ENCODE measurements around the gene PPM1N. TPM values are rescaled to one million over a fixed set of nuclear protein-coding genes. Genes with fewer than 3 reads are reported as not detected.
A peak's percentile ranks its signal among the peaks of the same experiment; 100 is the strongest.

The PPM1N gene
- total and polyA plus RNA-seq, 7 donors, result 0.29 to 0.90 (median 0.46) TPM; not detected in 3

GRCh38 chr19:45497791-45498190 is 452 bp upstream of the PPM1N start:
- no peak for TF ChIP-seq CTCF (IDR thresholded peaks at IDR 0.05)
- no peak for ATAC-seq
- Histone ChIP-seq H3K4me1 (peaks cover 14% of the 10 kb centered on the region), H3K27ac (no peak overlapping the region), H3K4me3 (no peak overlapping the region), H3K36me3 (ENCODE audit: insufficient read depth in 1 of 2, low read depth in 1 of 2) (no peaks in the 10 kb centered on the region), H3K27me3 (ENCODE audit: insufficient read depth in 3 of 3, low read length in 2 of 3) (peaks cover 0 to 43% (median 2%) of the 10 kb centered on the region in 3 donors), H3K9me3 (no peaks in the 10 kb centered on the region)
- 23 to 29% (median 27%) methylated on average over 16 of the region's 16 CpGs for WGBS, 3 donors
- DNase-seq, result no peak
- intact Hi-C loops (cut with DNase I), result loop anchor here (5.0 to 10.0 kb wide), 2 partner anchors 170 to 173 kb away; partner anchors contain the start of gene CKM (in 1 of the 2)

- intact Hi-C loops (cut with DNase I), result loop anchor here (1.0 to 10.0 kb wide), 3 partner anchors 20 to 175 kb away; partner anchors contain the start of gene CKM (in 1 of the 2)
- Histone ChIP-seq H3K27ac (no peak overlapping the region), H3K4me3 (peak overlapping the region; percentile 39), H3K4me1 (peaks cover 9% of the 10 kb centered on the region), H3K36me3 (ENCODE audit: insufficient read depth in 1 of 2, low read depth in 1 of 2) (no peaks in the 10 kb centered on the region), H3K9me3 (no peaks in the 10 kb centered on the region), H3K27me3 (ENCODE audit: insufficient read depth in 3 of 3, low read length in 2 of 3) (peaks cover 0 to 43% (median 2%) of the 10 kb centered on the region in 3 donors)
- 8 to 10% (median 10%) methylated on average over 37 of the region's 37 CpGs for WGBS, 3 donors
- ATAC-seq (peak; percentile 31 to 57 (median 51)), DNase-seq (peak; percentile 62 to 80)
- no peak for TF ChIP-seq CTCF (IDR thresholded peaks at IDR 0.05)
Observed at GRCh38 chr19:45499196-45500180, 1.2 kb downstream of the PPM1N start.

GRCh38 chr19:45500918-45501729 is 2.9 kb downstream of the PPM1N start:
- 77 to 80% (median 79%) methylated on average over 8 of the region's 8 CpGs for WGBS, 3 donors

GRCh38 chr19:45501730-45502014 is 3.4 kb downstream of the PPM1N start:
- no peaks in the 10 kb centered on the region for H3K9me3 ChIP-seq
- no peak for ATAC-seq
- 37 to 61% (median 46%) methylated on average over 2 of the region's 2 CpGs for WGBS, 3 donors
- peaks cover 0 to 38% (median 2%) of the 10 kb centered on the region in 3 donors for H3K27me3 ChIP-seq (ENCODE audit: insufficient read depth in 3 of 3, low read length in 2 of 3)
- no peak overlapping the region for H3K27ac ChIP-seq
- no peaks in the 10 kb centered on the region for H3K36me3 ChIP-seq (ENCODE audit: insufficient read depth in 1 of 2, low read depth in 1 of 2)
- peaks cover 9% of the 10 kb centered on the region for H3K4me1 ChIP-seq
- intact Hi-C loops (cut with DNase I), result no loop called here
- no peak overlapping the region for H3K4me3 ChIP-seq
- TF ChIP-seq CTCF (IDR thresholded peaks at IDR 0.05), result no peak
- no peak for DNase-seq

More at GRCh38 chr19:45500918-45501729, 2.9 kb downstream of the PPM1N start:
- no peaks in the 10 kb centered on the region for H3K36me3 ChIP-seq (ENCODE audit: insufficient read depth in 1 of 2, low read depth in 1 of 2)
- ATAC-seq, result no peak
- intact Hi-C loops (cut with DNase I), result no loop called here
- H3K27me3 ChIP-seq (ENCODE audit: insufficient read depth in 3 of 3, low read length in 2 of 3), result peaks cover 0 to 38% (median 2%) of the 10 kb centered on the region in 3 donors
- no peak overlapping the region for H3K4me3 ChIP-seq
- no peaks in the 10 kb centered on the region for H3K9me3 ChIP-seq
- no peak for DNase-seq
- no peak overlapping the region for H3K27ac ChIP-seq
- TF ChIP-seq CTCF (IDR thresholded peaks at IDR 0.05), result no peak
- peaks cover 9% of the 10 kb centered on the region for H3K4me1 ChIP-seq

Data from psoas muscle (tissue), 8 donors.